Type B pancreatic cell (in vitro differentiated cells): ENCODE data around the gene RRP15. TPM values are rescaled to one million over a fixed set of nuclear protein-coding genes. Genes with fewer than 3 reads are reported as not detected.

ENCODE experiments used
- DNase-seq: peaks from one replicate; pipeline ENCODE4 v3.0.0; 2021; ENCODE audit warnings: mixed read lengths; ENCODE audit not compliant: unreplicated experiment; ENCODE audit errors: extremely low spot score
- H3K27ac Mint-ChIP-seq: 2 replicates; pipeline ENCODE4 v1.8.0; 2021; ENCODE audit warnings: mild to moderate bottlenecking, mixed read lengths
- H3K27me3 Mint-ChIP-seq: 2 replicates; pipeline ENCODE4 v1.8.0; 2021; ENCODE audit warnings: mixed read lengths
- H3K36me3 Mint-ChIP-seq: 2 replicates; pipeline ENCODE4 v1.8.0; 2021; ENCODE audit warnings: mixed read lengths
- H3K4me1 Mint-ChIP-seq: one replicate; pipeline ENCODE4 v1.8.0; 2021; ENCODE audit warnings: mixed read lengths; ENCODE audit not compliant: unreplicated experiment
- H3K4me3 Mint-ChIP-seq: 2 replicates; pipeline ENCODE4 v1.8.0; 2021; ENCODE audit warnings: mild to moderate bottlenecking, mixed read lengths
- H3K9me3 Mint-ChIP-seq: 2 replicates; pipeline ENCODE4 v1.8.0; 2021; ENCODE audit warnings: mixed read lengths
- CTCF ChIP-seq: fragments of 200-600 bp; sonication (generic); conservative IDR thresholded peaks from 2 replicates; pipeline ENCODE4 v1.5.0; 2021; ENCODE audit warnings: antibody characterized with exemption, mild to moderate bottlenecking
- long read RNA-seq: library from polyadenylated mRNA; unstranded; transcript quantifications from one replicate; pipeline ENCODE4 v2.0.0, GENCODE V29; 2020
- total RNA-seq: library from RNA; stranded (reverse); gene quantifications from 2 replicates; pipeline ENCODE4 v1.2.1, GENCODE V29; 2021; ENCODE audit warnings: low replicate concordance

RRP15 gene
- total RNA-seq, result 20.2 and 22.9 TPM in 2 replicates
- long read RNA-seq, full-length matches to known transcripts, result 12 of 16 reads
- long read RNA-seq, partial matches to known transcripts, result 0 of 16 reads
- long read RNA-seq, other reads (novel, unspliced or antisense), result 4 of 16 reads

DNA sequence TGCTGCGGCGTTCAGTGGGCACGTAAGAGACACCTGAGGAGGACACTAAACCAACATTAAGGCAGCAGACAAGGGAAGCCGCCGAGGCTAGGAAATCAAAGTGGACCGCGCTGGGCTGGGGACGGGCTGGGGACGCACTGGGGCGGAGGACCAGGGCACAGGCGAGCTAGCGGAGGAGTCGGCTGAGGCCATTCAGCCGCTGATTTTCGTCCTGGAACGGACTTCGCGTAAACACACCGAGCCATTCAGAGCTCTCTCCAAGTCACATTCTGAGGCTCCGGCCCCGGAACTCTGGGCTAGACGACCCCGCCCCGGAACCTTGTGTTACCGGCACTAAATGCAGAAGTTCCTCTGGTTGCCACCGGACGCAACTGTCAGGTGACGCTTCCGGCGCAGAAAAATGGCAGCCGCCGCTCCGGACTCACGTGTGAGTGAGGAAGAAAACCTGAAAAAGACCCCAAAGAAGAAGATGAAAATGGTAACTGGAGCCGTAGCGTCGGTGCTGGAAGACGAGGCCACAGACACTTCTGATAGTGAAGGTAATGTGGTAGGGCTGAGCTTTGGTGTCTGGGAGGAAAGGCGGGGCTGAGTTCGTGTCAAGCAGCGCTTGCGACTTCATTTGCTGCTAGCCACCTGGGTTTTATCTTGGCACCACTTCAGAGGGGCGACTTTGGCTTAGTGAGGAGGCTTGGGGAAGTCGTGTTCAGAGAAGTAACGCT is at the start of gene RRP15:
RRP15 (plus strand) TSS at position 377 of the 719 bp plus-strand sequence; CDS start at position 401, 24 bp downstream.
- DNase-seq, result peak; percentile 91
- Mint-ChIP-seq H3K4me1 (peaks cover 13% of the 10 kb centered on the region), H3K27ac (peak within 1 kb of the TSS; percentile 92), H3K36me3 (no peaks in the 10 kb centered on the region), H3K4me3 (peak within 1 kb of the TSS; percentile 98), H3K27me3 (no peaks in the 10 kb centered on the region), H3K9me3 (peaks cover 4% of the 10 kb centered on the region)
- peak; percentile 15 for TF ChIP-seq CTCF

- Mint-ChIP-seq H3K27me3 (peaks cover 12% of the 10 kb centered on the region), H3K4me1 (no peaks in the 10 kb centered on the region), H3K27ac (no peak overlapping the region), H3K36me3 (no peaks in the 10 kb centered on the region), H3K9me3 (peaks cover 3% of the 10 kb centered on the region), H3K4me3 (no peak overlapping the region)
- DNase-seq, result no peak
- TF ChIP-seq CTCF, result no peak
Observed at GRCh38 chr1:218242171-218242570, 42.9 kb upstream of the RRP15 start.

DNA sequence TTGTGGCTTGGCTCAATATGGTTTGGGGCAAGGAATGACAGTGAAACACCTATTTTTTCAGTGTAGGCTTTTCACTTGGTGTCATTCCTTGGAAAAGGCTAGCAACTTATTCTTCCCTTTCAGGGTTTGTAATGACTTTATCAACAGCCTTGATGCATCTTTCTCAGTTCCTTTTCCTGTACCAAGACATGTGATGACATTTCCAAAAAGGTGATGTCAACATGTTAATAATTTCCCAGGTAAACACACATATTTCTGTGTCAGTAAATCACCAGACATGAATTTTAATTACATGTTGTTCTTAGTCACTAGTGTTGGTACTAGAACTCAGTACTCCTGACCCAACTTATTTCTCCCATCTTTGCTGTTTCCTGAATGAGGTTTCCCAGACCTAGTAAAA is 37.8 kb upstream of the RRP15 start:
- H3K36me3 Mint-ChIP-seq, result no peaks in the 10 kb centered on the region
- no peak for TF ChIP-seq CTCF
- peaks cover 5% of the 10 kb centered on the region for H3K4me1 Mint-ChIP-seq
- DNase-seq, result no peak
- H3K27me3 Mint-ChIP-seq, result peaks cover 39% of the 10 kb centered on the region
- no peak overlapping the region for H3K4me3 Mint-ChIP-seq
- no peaks in the 10 kb centered on the region for H3K9me3 Mint-ChIP-seq
- no peak overlapping the region for H3K27ac Mint-ChIP-seq

GRCh38 chr1:218249338-218250140 is 35.6 kb upstream of the RRP15 start:
- no peaks in the 10 kb centered on the region for H3K9me3 Mint-ChIP-seq
- H3K27me3 Mint-ChIP-seq, result peaks cover 39% of the 10 kb centered on the region
- DNase-seq, result no peak
- peaks cover 10% of the 10 kb centered on the region for H3K4me1 Mint-ChIP-seq
- TF ChIP-seq CTCF, result no peak
- no peak overlapping the region for H3K27ac Mint-ChIP-seq
- no peak overlapping the region for H3K4me3 Mint-ChIP-seq
- no peaks in the 10 kb centered on the region for H3K36me3 Mint-ChIP-seq

DNA sequence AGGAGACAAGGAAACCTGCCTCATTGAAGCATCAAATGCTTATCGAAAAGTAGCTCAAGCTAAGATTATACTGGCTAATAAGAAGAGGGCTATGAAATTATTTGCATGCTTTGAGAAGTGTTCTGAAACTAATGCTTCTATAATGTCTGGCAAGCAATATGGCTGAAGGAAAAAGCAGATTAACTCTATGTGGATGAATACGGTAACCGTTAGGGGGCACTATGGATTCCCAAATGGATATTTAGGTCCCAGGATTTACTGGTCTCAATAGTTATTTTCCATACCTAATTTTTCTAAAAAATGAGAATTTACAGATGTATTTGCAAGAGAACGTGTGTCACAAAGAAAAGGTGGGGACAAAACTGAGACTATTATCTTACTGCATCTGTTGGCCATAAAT is 34.6 kb upstream of the RRP15 start:
- H3K36me3 Mint-ChIP-seq, result no peaks in the 10 kb centered on the region
- peaks cover 10% of the 10 kb centered on the region for H3K4me1 Mint-ChIP-seq
- no peaks in the 10 kb centered on the region for H3K9me3 Mint-ChIP-seq
- no peak overlapping the region for H3K27ac Mint-ChIP-seq
- no peak overlapping the region for H3K4me3 Mint-ChIP-seq
- peak; percentile 19 for TF ChIP-seq CTCF
- peaks cover 34% of the 10 kb centered on the region for H3K27me3 Mint-ChIP-seq
- DNase-seq, result no peak
